HG03439 (cell line): ENCODE measurements around the gene RAB3C.

ENCODE experiments used
- ATAC-seq: cut with Tn5 transposase; IDR thresholded peaks from one replicate; pipeline ENCODE4 v1.9.1; 2021; ENCODE audit warnings: mild to moderate bottlenecking, moderate library complexity; ENCODE audit not compliant: unreplicated experiment

RAB3C gene

GRCh38 chr5:58765058-58765457, 182.2 kb downstream of the RAB3C start:
- ATAC-seq: no peak

- ATAC-seq: no peak
These were observed 184.2 kb downstream of the RAB3C start for GRCh38 chr5:58767104-58767503.

- no peak for ATAC-seq
These were observed 187.3 kb downstream of the RAB3C start for GRCh38 chr5:58770136-58770535.

GRCh38 chr5:58771796-58772195, 188.9 kb downstream of the RAB3C start:
- no peak for ATAC-seq

GRCh38 chr5:58773744-58774441, 191.0 kb downstream of the RAB3C start:
- no peak for ATAC-seq

- no peak for ATAC-seq
These were observed 192.1 kb downstream of the RAB3C start for GRCh38 chr5:58774937-58775336.

GRCh38 chr5:58775701-58776262, 192.9 kb downstream of the RAB3C start:
- peak; percentile 80 for ATAC-seq

- no peak for ATAC-seq
These were observed 193.7 kb downstream of the RAB3C start for GRCh38 chr5:58776559-58776958.

GRCh38 chr5:58778888-58779287, 196.0 kb downstream of the RAB3C start:
- ATAC-seq: no peak

GRCh38 chr5:58786035-58786434, 203.2 kb downstream of the RAB3C start:
- ATAC-seq: no peak

- no peak for ATAC-seq
These were observed 203.9 kb downstream of the RAB3C start for GRCh38 chr5:58786711-58787303.

GRCh38 chr5:58787987-58788386, 205.1 kb downstream of the RAB3C start:
- ATAC-seq: no peak

- no peak for ATAC-seq
These were observed 211.2 kb downstream of the RAB3C start for GRCh38 chr5:58793888-58794657.

- ATAC-seq: no peak
These were observed 212.0 kb downstream of the RAB3C start for GRCh38 chr5:58794875-58795274.

GRCh38 chr5:58795327-58795726, 212.5 kb downstream of the RAB3C start:
- no peak for ATAC-seq

GRCh38 chr5:58797021-58797420, 214.1 kb downstream of the RAB3C start:
- no peak for ATAC-seq

- ATAC-seq: no peak
These were observed 217.5 kb downstream of the RAB3C start for GRCh38 chr5:58800356-58800755.

GRCh38 chr5:58800861-58801540, 218.1 kb downstream of the RAB3C start:
- no peak for ATAC-seq

- ATAC-seq: no peak
These were observed 220.2 kb downstream of the RAB3C start for GRCh38 chr5:58803056-58803455.

GRCh38 chr5:58804291-58804690, 221.4 kb downstream of the RAB3C start:
- ATAC-seq: no peak

- no peak for ATAC-seq
These were observed 227.2 kb downstream of the RAB3C start for GRCh38 chr5:58810086-58810485.
